ENCODE measurements around the gene CNPY4.

Gene CNPY4

GRCh38 chr7:100170101-100170897 is 50.9 kb downstream of the CNPY4 start:
- DNase-seq: no peak

GRCh38 chr7:100171087-100171681 is 51.8 kb downstream of the CNPY4 start:
- DNase-seq: no peak

- DNase-seq: no peak
These were observed 52.4 kb downstream of the CNPY4 start for GRCh38 chr7:100171840-100172239.

- DNase-seq: no peak
These were observed 54.5 kb downstream of the CNPY4 start for GRCh38 chr7:100173806-100174495.

GRCh38 chr7:100174582-100174981 is 55.1 kb downstream of the CNPY4 start:
- DNase-seq: no peak
